Mucosa of stomach (tissue), 1 donor: ENCODE data around the gene CA7.

Experiments used
- H3K27me3 ChIP-seq: one replicate; pipeline ENCODE4 v1.7.0; 2013; ENCODE audit warnings: mild to moderate bottlenecking, low read length; ENCODE audit not compliant: control insufficient read depth, insufficient read depth
- H3K36me3 ChIP-seq: one replicate; pipeline ENCODE4 v1.7.0; 2013; ENCODE audit warnings: low read length; ENCODE audit not compliant: control insufficient read depth, insufficient read depth
- H3K4me1 ChIP-seq: one replicate; pipeline ENCODE4 v1.7.0; 2013; ENCODE audit warnings: mild to moderate bottlenecking, low read length; ENCODE audit not compliant: control insufficient read depth, insufficient read depth
- H3K4me3 ChIP-seq: one replicate; pipeline ENCODE4 v1.7.0; 2013; ENCODE audit warnings: low read length
- H3K9ac ChIP-seq: one replicate; pipeline ENCODE4 v1.7.0; 2013; ENCODE audit warnings: mild to moderate bottlenecking, low read length, moderate library complexity
- H3K9me3 ChIP-seq: one replicate; pipeline ENCODE4 v1.7.0; 2013; ENCODE audit warnings: mild to moderate bottlenecking, low read length, moderate library complexity; ENCODE audit not compliant: control insufficient read depth
- donor health status: Pancreatic carcinoma.

The CA7 gene

GRCh38 chr16:66832190-66832589, 12.0 kb upstream of the CA7 start:
- H3K27me3 ChIP-seq, result no peaks in the 10 kb centered on the region

DNA sequence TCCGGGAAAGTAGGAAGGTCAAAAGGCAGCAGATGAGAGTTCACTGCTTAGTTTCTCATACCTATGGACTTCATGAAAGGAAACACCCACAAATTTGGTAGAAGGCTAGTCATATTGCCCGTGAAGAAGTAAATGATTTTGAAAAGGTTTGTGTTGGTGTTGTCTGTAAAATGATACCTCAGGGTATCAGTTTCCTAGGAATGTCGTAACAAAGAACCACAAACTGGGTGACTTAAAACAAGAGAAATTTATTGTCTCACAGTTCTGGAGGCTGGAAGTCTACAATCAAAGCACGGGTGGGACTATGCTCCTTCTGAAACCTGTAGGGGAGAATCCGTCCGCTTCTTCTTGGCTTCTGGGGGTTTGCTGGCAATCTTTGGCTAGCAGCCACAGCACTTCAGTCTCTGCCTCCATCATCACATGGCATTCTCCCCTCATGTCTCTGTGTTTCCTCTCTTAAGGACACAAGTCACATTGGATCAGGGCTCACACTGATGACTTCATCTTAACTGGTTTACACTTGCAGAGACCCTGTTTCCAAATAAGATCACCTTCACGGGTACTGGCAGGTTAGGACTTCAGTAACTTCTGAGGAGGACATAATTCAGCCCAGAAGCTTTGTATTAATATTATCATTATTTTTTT, 11.4 kb upstream of the CA7 start:
- Histone ChIP-seq H3K36me3 (no peaks in the 10 kb centered on the region), H3K9ac (no peak overlapping the region), H3K9me3 (no peaks in the 10 kb centered on the region), H3K27me3 (no peaks in the 10 kb centered on the region), H3K4me1 (peaks cover 7% of the 10 kb centered on the region), H3K4me3 (no peak overlapping the region)

More at GRCh38 chr16:66832190-66832589, 12.0 kb upstream of the CA7 start:
- H3K9me3 ChIP-seq, result no peaks in the 10 kb centered on the region
- H3K36me3 ChIP-seq, result no peaks in the 10 kb centered on the region
- no peak overlapping the region for H3K4me3 ChIP-seq
- peaks cover 7% of the 10 kb centered on the region for H3K4me1 ChIP-seq
- H3K9ac ChIP-seq, result no peak overlapping the region

GRCh38 chr16:66834746-66835145, 9.5 kb upstream of the CA7 start:
- no peak overlapping the region for H3K9ac ChIP-seq
- H3K27me3 ChIP-seq, result no peaks in the 10 kb centered on the region
- H3K4me1 ChIP-seq, result peaks cover 2% of the 10 kb centered on the region
- no peak overlapping the region for H3K4me3 ChIP-seq
- H3K9me3 ChIP-seq, result no peaks in the 10 kb centered on the region
- H3K36me3 ChIP-seq, result no peaks in the 10 kb centered on the region

DNA sequence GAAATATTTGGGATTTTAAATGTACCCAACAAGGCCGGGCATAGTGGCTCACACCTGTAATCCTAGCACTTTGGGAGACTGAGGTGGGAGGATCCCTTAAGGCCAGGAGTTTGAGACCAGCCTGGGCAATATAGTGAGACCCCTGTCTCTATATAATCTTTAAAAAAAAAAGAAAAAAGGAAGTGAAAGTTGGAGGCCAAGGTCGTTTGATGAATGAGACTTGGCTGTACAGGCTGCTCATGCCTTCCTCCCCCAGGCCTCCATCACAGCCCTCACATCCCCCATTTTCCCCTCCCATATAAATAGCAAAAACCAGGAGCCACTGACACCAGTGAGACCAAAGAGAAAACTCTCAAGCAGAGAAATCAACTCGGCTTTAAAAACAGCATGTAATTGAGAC, 3.3 kb upstream of the CA7 start:
- Histone ChIP-seq H3K9me3 (no peaks in the 10 kb centered on the region), H3K36me3 (no peaks in the 10 kb centered on the region), H3K4me1 (peaks cover 9% of the 10 kb centered on the region), H3K4me3 (no peak overlapping the region), H3K9ac (no peak overlapping the region), H3K27me3 (peaks cover 23% of the 10 kb centered on the region)

DNA sequence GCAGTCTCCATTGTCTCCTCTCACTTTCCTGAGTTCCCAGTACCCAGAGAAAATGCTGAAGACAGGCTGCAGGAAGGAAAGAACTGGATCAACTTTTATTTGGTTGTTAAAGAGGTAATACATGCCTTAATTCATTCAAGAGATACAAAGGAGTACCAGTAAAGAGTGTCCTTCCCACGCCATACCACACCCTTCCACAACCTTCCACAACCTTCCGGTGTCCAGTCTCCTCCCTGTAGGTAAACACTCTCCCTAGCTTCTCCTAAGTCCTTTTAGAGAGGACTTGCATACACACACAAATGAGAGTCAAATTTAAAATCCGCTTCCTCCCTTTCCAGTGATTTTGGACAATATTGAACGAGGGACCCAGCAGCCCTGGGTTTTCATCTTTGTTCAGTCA, 2.8 kb upstream of the CA7 start:
- Histone ChIP-seq H3K9me3 (no peaks in the 10 kb centered on the region), H3K9ac (no peak overlapping the region), H3K27me3 (peaks cover 28% of the 10 kb centered on the region), H3K4me1 (peaks cover 9% of the 10 kb centered on the region), H3K4me3 (no peak overlapping the region), H3K36me3 (no peaks in the 10 kb centered on the region)

- Histone ChIP-seq H3K9ac (no peak overlapping the region), H3K9me3 (no peaks in the 10 kb centered on the region), H3K36me3 (no peaks in the 10 kb centered on the region), H3K4me1 (peaks cover 9% of the 10 kb centered on the region), H3K4me3 (no peak overlapping the region), H3K27me3 (peaks cover 40% of the 10 kb centered on the region)
Measured at GRCh38 chr16:66842765-66843164, 1.4 kb upstream of the CA7 start.

DNA sequence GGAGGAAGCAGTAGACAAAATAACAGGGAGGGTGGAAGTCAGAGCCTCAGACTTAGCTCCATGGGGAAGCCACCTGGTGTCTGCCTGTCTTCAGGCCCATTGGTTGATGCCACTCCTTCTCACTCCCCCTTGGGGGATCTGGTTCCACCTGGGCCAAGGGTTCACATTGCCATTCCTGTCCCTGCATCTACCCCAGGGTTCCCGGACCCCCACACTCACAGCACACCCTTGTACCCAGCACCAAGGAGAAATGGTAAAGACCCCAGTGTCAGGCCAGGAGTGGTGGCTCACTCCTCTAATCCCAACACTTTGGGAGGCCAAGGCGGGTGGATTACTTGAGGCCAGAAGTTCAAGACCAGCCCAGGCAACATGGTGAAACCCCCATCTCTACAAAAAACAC, 1.0 kb upstream of the CA7 start:
- H3K27me3 ChIP-seq, result peaks cover 41% of the 10 kb centered on the region
- H3K9ac ChIP-seq, result no peak overlapping the region
- peaks cover 9% of the 10 kb centered on the region for H3K4me1 ChIP-seq
- no peaks in the 10 kb centered on the region for H3K9me3 ChIP-seq
- no peak overlapping the region for H3K4me3 ChIP-seq
- H3K36me3 ChIP-seq, result no peaks in the 10 kb centered on the region

DNA sequence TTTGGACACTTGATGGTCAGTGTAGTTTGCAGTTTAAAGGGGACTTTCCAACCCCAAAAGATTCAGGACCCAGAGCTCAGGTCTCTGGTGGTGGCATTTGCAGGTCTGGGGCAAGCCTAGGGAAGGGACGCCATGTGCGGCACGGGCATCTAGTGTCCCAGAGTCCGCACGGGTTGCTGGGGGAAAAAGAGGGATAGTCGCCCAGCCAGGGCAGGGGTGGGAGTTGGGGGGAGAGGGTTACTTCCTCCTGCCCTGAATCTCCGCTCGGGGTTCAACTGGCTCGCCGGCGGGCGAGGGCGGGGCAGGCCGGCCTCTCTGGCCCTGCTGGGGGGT, 239 bp upstream of the CA7 start:
- H3K4me3 ChIP-seq, result no peak overlapping the region
- H3K9me3 ChIP-seq, result no peaks in the 10 kb centered on the region
- H3K9ac ChIP-seq, result no peak overlapping the region
- peaks cover 45% of the 10 kb centered on the region for H3K27me3 ChIP-seq
- H3K36me3 ChIP-seq, result no peaks in the 10 kb centered on the region
- H3K4me1 ChIP-seq, result peaks cover 9% of the 10 kb centered on the region

DNA sequence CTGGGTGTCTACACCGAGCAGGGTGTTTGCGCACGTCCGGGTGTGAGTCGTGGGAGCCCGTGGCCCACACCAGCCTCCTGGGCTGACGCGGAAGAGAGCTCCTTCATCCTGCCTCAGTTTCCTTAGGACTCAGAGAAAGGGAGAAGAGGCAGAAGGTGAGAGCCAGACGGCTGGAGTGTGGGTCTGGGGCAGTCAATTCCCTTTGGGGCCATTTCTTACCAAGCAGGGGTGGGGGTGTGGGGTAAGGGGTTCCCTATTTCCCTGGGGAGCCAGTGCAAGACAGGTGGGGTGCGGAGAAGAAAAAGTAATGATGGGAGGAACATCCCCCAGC, 831 bp downstream of the CA7 start:
- Histone ChIP-seq H3K9ac (no peak overlapping the region), H3K4me1 (peaks cover 9% of the 10 kb centered on the region), H3K27me3 (peaks cover 45% of the 10 kb centered on the region), H3K4me3 (no peak overlapping the region), H3K36me3 (no peaks in the 10 kb centered on the region), H3K9me3 (no peaks in the 10 kb centered on the region)

GRCh38 chr16:66845791-66846221, 1.6 kb downstream of the CA7 start:
- H3K4me1 ChIP-seq, result peaks cover 9% of the 10 kb centered on the region
- peaks cover 45% of the 10 kb centered on the region for H3K27me3 ChIP-seq
- H3K4me3 ChIP-seq, result no peak overlapping the region
- H3K36me3 ChIP-seq, result no peaks in the 10 kb centered on the region
- H3K9me3 ChIP-seq, result no peaks in the 10 kb centered on the region
- H3K9ac ChIP-seq, result no peak overlapping the region

DNA sequence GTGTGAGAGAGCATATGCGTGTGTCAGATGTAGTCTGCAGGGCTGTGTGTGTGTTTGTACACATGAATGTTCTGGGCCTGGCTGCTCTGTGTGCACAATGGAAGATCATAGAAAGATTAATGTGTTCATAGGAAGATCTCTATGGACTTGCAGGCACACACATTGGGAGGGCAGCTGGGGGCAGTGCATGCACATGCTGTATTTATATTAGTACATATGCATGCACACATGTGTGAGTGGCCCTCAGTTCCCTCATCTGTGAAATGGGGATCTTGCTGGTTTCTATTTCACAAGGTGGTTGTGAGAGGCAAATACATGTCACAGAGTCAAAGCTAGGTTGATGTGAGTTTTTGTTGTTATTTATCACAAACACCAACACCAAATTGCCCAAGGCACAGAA, 2.1 kb downstream of the CA7 start:
- Histone ChIP-seq H3K4me3 (no peak overlapping the region), H3K9me3 (no peaks in the 10 kb centered on the region), H3K36me3 (no peaks in the 10 kb centered on the region), H3K4me1 (peaks cover 9% of the 10 kb centered on the region), H3K27me3 (peaks cover 45% of the 10 kb centered on the region), H3K9ac (no peak overlapping the region)

DNA sequence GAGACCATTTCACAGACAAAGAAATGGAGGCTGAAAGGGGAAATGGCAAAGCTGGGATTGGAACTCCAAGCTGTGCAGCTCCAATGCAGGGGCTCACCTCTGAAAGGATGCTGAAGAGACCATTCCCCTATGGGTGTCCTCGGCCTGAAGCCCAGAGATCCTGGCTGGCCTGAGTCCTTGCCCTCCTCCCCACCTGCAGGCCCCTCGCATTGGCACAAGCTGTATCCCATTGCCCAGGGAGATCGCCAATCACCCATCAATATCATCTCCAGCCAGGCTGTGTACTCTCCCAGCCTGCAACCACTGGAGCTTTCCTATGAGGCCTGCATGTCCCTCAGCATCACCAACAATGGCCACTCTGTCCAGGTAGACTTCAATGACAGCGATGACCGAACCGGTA, 2.6 kb downstream of the CA7 start:
- H3K36me3 ChIP-seq, result no peaks in the 10 kb centered on the region
- peaks cover 9% of the 10 kb centered on the region for H3K4me1 ChIP-seq
- peaks cover 45% of the 10 kb centered on the region for H3K27me3 ChIP-seq
- no peak overlapping the region for H3K9ac ChIP-seq
- H3K9me3 ChIP-seq, result no peaks in the 10 kb centered on the region
- H3K4me3 ChIP-seq, result no peak overlapping the region

GRCh38 chr16:66847533-66848067, 3.4 kb downstream of the CA7 start:
- Histone ChIP-seq H3K9ac (no peak overlapping the region), H3K4me1 (peaks cover 9% of the 10 kb centered on the region), H3K27me3 (peaks cover 45% of the 10 kb centered on the region), H3K4me3 (no peak overlapping the region), H3K36me3 (no peaks in the 10 kb centered on the region), H3K9me3 (no peaks in the 10 kb centered on the region)
